ENCODE data around the gene ILRUN.
"Not testable (repeated sequence)": the region's sequence is repeated elsewhere in the genome, so short reads cannot be mapped to it uniquely, and the experiment has no call there.

Gene ILRUN

GRCh38 chr6:34671367-34671766 lies 25.2 kb downstream of the ILRUN start:
- no peak for DNase-seq (ENCODE audit: extremely low read depth, low read depth)
- no peak for TF ChIP-seq CTCF (IDR thresholded peaks at IDR 0.05; ENCODE audit: low read depth, low read length)

GRCh38 chr6:34668799-34669198 lies 27.8 kb downstream of the ILRUN start:
- not testable (repeated sequence) for DNase-seq (ENCODE audit: extremely low read depth, low read depth)

- no peak for TF ChIP-seq CTCF (IDR thresholded peaks at IDR 0.05; ENCODE audit: low read depth, low read length)
- DNase-seq (ENCODE audit: extremely low read depth, low read depth): no peak
Measured at GRCh38 chr6:34667481-34668238, 28.9 kb downstream of the ILRUN start.

- no peak for TF ChIP-seq CTCF (IDR thresholded peaks at IDR 0.05; ENCODE audit: low read depth, low read length)
- no peak for DNase-seq (ENCODE audit: extremely low read depth, low read depth)
Measured at GRCh38 chr6:34665019-34665418, 31.5 kb downstream of the ILRUN start.

GRCh38 chr6:34664256-34664971 lies 32.2 kb downstream of the ILRUN start:
- no peak for DNase-seq (ENCODE audit: extremely low read depth, low read depth)
- no peak for TF ChIP-seq CTCF (IDR thresholded peaks at IDR 0.05; ENCODE audit: low read depth, low read length)

- DNase-seq (ENCODE audit: extremely low read depth, low read depth): no peak
- no peak for TF ChIP-seq CTCF (IDR thresholded peaks at IDR 0.05; ENCODE audit: low read depth, low read length)
Measured at GRCh38 chr6:34663831-34664255, 32.7 kb downstream of the ILRUN start.

- TF ChIP-seq CTCF (IDR thresholded peaks at IDR 0.05; ENCODE audit: low read depth, low read length): no peak
Measured at GRCh38 chr6:34663371-34663770, 33.2 kb downstream of the ILRUN start.

More at GRCh38 chr6:34663371-34663770, 33.2 kb downstream of the ILRUN start:
- no peak for DNase-seq (ENCODE audit: extremely low read depth, low read depth)
